Endothelial cell (in vitro differentiated cells): ENCODE results near the gene PCDHB15. TPM values are rescaled to one million over a fixed set of nuclear protein-coding genes. Genes with fewer than 3 reads are reported as not detected.
"Not testable (repeated sequence)": the region's sequence is repeated elsewhere in the genome, so short reads cannot be mapped to it uniquely, and the experiment has no call there.

Experiments
- DNase-seq: peaks from one replicate; pipeline ENCODE4 v3.0.0; 2021; ENCODE audit warnings: low spot score
- H3K27ac Mint-ChIP-seq: one replicate; pipeline ENCODE4 v1.8.0; 2021; ENCODE audit warnings: mixed read lengths, inconsistent platforms; ENCODE audit not compliant: unreplicated experiment
- H3K27me3 Mint-ChIP-seq: one replicate; pipeline ENCODE4 v1.8.0; 2021; ENCODE audit warnings: mild to moderate bottlenecking, moderate library complexity, mixed read lengths, inconsistent platforms; ENCODE audit not compliant: unreplicated experiment
- H3K36me3 Mint-ChIP-seq: one replicate; pipeline ENCODE4 v1.8.0; 2021; ENCODE audit warnings: mild to moderate bottlenecking, low read depth, mixed read lengths, inconsistent platforms; ENCODE audit not compliant: unreplicated experiment
- H3K4me1 Mint-ChIP-seq: one replicate; pipeline ENCODE4 v1.8.0; 2021; ENCODE audit warnings: mild to moderate bottlenecking, mixed read lengths, inconsistent platforms; ENCODE audit not compliant: unreplicated experiment
- H3K4me3 Mint-ChIP-seq: one replicate; pipeline ENCODE4 v1.8.0; 2021; ENCODE audit warnings: mild to moderate bottlenecking, mixed read lengths, inconsistent platforms; ENCODE audit not compliant: unreplicated experiment
- H3K9me3 Mint-ChIP-seq: one replicate; pipeline ENCODE4 v1.8.0; 2021; ENCODE audit warnings: mixed read lengths, inconsistent platforms; ENCODE audit not compliant: unreplicated experiment
- CTCF ChIP-seq: fragments of 200-600 bp; sonication (generic); IDR thresholded peaks from one replicate; pipeline ENCODE4 v1.5.0; 2021; ENCODE audit warnings: antibody characterized with exemption; ENCODE audit not compliant: unreplicated experiment
- total RNA-seq: library from RNA; stranded (reverse); fragmentation: NEBNext Ultra II Directional; extraction: Animal tissue kit (Norgen Biotek cat#: 25700); gene quantifications from one replicate; pipeline ENCODE4 v1.2.1, GENCODE V29; 2021; ENCODE audit not compliant: unreplicated experiment

Gene PCDHB15
- total RNA-seq, 1 donor from 2014 or later = 10.5 TPM

GRCh38 chr5:141241496-141241895 lies 3.7 kb upstream of the PCDHB15 start:
- DNase-seq = no peak
- no peak for TF ChIP-seq CTCF
- peaks cover 4% of the 10 kb centered on the region for H3K4me1 Mint-ChIP-seq
- peaks cover 14% of the 10 kb centered on the region for H3K27me3 Mint-ChIP-seq
- H3K27ac Mint-ChIP-seq = no peak overlapping the region
- peaks cover 44% of the 10 kb centered on the region for H3K9me3 Mint-ChIP-seq
- peaks cover 41% of the 10 kb centered on the region for H3K36me3 Mint-ChIP-seq
- H3K4me3 Mint-ChIP-seq = no peak overlapping the region

GRCh38 chr5:141246971-141247370 lies 1.8 kb downstream of the PCDHB15 start:
- Mint-ChIP-seq H3K36me3 (peaks cover 63% of the 10 kb centered on the region), H3K9me3 (peaks cover 47% of the 10 kb centered on the region), H3K27me3 (peaks cover 11% of the 10 kb centered on the region)
- DNase-seq, H3K4me1 Mint-ChIP-seq, H3K4me3 Mint-ChIP-seq, H3K27ac Mint-ChIP-seq: not testable (repeated sequence)

DNA sequence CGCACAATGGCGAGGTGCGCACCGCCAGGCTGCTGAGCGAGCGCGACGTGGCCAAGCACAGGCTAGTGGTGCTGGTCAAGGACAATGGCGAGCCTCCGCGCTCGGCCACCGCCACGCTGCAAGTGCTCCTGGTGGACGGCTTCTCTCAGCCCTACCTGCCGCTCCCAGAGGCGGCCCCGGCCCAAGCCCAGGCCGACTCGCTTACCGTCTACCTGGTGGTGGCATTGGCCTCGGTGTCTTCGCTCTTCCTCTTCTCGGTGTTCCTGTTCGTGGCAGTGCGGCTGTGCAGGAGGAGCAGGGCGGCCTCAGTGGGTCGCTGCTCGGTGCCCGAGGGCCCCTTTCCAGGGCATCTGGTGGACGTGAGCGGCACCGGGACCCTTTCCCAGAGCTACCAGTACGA lies 2.2 kb downstream of the PCDHB15 start:
- Mint-ChIP-seq H3K36me3 (peaks cover 58% of the 10 kb centered on the region), H3K4me3 (peak overlapping the region; percentile 85), H3K9me3 (peaks cover 45% of the 10 kb centered on the region)
- DNase-seq, H3K27ac Mint-ChIP-seq, H3K4me1 Mint-ChIP-seq, H3K27me3 Mint-ChIP-seq: not testable (repeated sequence)

DNA sequence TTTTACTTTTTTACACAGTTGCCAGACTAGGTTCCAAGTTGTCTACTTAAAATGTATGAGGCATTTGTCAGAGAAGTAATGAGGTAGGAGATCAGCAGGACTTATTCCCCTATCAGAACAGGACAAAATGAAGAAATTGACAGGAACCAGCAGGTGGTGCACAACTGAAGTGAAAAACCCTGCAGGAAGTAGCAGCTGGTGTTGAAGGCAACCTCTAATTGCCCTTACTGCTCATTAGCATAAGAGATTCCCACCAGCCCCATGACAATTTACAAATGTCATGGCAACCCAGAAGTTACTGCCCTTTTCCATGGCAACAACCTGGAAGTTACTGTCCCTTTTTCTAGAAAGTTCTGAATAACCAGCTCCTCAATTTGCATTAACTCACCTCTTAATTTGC lies 5.4 kb downstream of the PCDHB15 start:
- no peak overlapping the region for H3K27ac Mint-ChIP-seq
- no peak for DNase-seq
- H3K4me3 Mint-ChIP-seq = no peak overlapping the region
- peaks cover 30% of the 10 kb centered on the region for H3K9me3 Mint-ChIP-seq
- H3K36me3 Mint-ChIP-seq = peaks cover 49% of the 10 kb centered on the region
- TF ChIP-seq CTCF = no peak
- peaks cover 10% of the 10 kb centered on the region for H3K27me3 Mint-ChIP-seq
- H3K4me1 Mint-ChIP-seq = no peaks in the 10 kb centered on the region

- Mint-ChIP-seq H3K4me1 (no peaks in the 10 kb centered on the region), H3K27ac (no peak overlapping the region), H3K4me3 (no peak overlapping the region), H3K36me3 (peaks cover 46% of the 10 kb centered on the region), H3K27me3 (peaks cover 2% of the 10 kb centered on the region), H3K9me3 (peaks cover 46% of the 10 kb centered on the region)
- no peak for DNase-seq
- TF ChIP-seq CTCF = no peak
Measured at GRCh38 chr5:141258464-141258863, 13.3 kb downstream of the PCDHB15 start.

GRCh38 chr5:141258948-141259347 lies 13.8 kb downstream of the PCDHB15 start:
- Mint-ChIP-seq H3K36me3 (peaks cover 47% of the 10 kb centered on the region), H3K27me3 (peaks cover 2% of the 10 kb centered on the region), H3K4me1 (no peaks in the 10 kb centered on the region), H3K9me3 (peaks cover 49% of the 10 kb centered on the region), H3K27ac (no peak overlapping the region), H3K4me3 (no peak overlapping the region)
- no peak for TF ChIP-seq CTCF
- DNase-seq = no peak
